Ovary (tissue), 9 donors: Measurements from ENCODE around the gene PKNOX1. TPM values are rescaled to one million over a fixed set of nuclear protein-coding genes. Genes with fewer than 3 reads are reported as not detected.
A peak's percentile ranks its signal among the peaks of the same experiment; 100 is the strongest.
"Not testable (repeated sequence)": the region's sequence is repeated elsewhere in the genome, so short reads cannot be mapped to it uniquely, and the experiment has no call there.

Experiments
- DNase-seq, 5 donors: peaks; one replicate each; pipeline ENCODE4 v3.0.0-alpha.2; 2019 to 2020
- H3K27ac ChIP-seq, 2 donors: fragments of 200-600 bp; one replicate each; pipeline versions ENCODE4 v1.5.1 to v1.8.0; 2019 to 2022
- H3K27me3 ChIP-seq: fragments of 200-600 bp; one replicate; pipeline ENCODE4 v1.8.0; 2022
- H3K36me3 ChIP-seq: fragments of 200-600 bp; sonication (generic); one replicate; pipeline ENCODE4 v1.5.1; 2019
- H3K4me1 ChIP-seq: one replicate; pipeline ENCODE4 v1.8.1; 2013; ENCODE audit warnings: mild to moderate bottlenecking, moderate library complexity; ENCODE audit not compliant: insufficient read depth
- H3K4me3 ChIP-seq: fragments of 200-600 bp; sonication (generic); one replicate; pipeline ENCODE4 v1.5.1; 2017
- H3K9me3 ChIP-seq, 2 donors: fragments of 200-600 bp in 1 of 2; sonication (generic) in 1 of 2; one replicate each; pipeline versions ENCODE4 v1.5.1 to v1.8.1; 2013 to 2019; ENCODE audit warnings: mild to moderate bottlenecking in 1 of 2, moderate library complexity in 1 of 2
- WGBS, 3 donors: extraction: QIAGEN DNeasy Blood & Tissue Kit in 1 of 3; methylation state at CpG; one replicate each; pipeline versions ENCODE4 v1.1.5 to v1.1.7; 2013 to 2017; 5-methylcytosine and 5-hydroxymethylcytosine counted together
- intact Hi-C, 4 donors: fragments of 100-400 bp; cut with DNase I; formaldehyde crosslinking; loops; one replicate each; pipeline versions ENCODE4 v1.11.0 to v1.15.1; 2022 to 2023
- microRNA-seq, 3 donors: library from miRNA; unstranded; fragments of <30 nt; microRNA quantifications; one replicate each; pipeline versions ENCODE4 to v1.2.0, GENCODE V29; 2019 to 2020
- polyA plus RNA-seq, 2 donors: library from polyadenylated mRNA; stranded (reverse); fragments of 200-250 nt in 1 of 2; fragments of 350-450 nt in 1 of 2; fragmentation: Illumina TruSeq in 1 of 2; extraction: RNeasy Lipid Tissue Mini Kit (QIAGEN cat#74804) in 1 of 2; gene quantifications; one replicate each; pipeline ENCODE4 v1.2.3, GENCODE V29; 2013 to 2014
- small RNA-seq: library from RNA; depleted of rRNA; stranded (forward); fragments of <200 nt; gene quantifications from one replicate; pipeline ENCODE3, GENCODE V24; 2016
- total RNA-seq, 7 donors: library from RNA; depleted of rRNA in 2 of 7; stranded (reverse); fragments of >200 nt in 2 of 7; fragmentation: NEBNext Ultra II Directional in 3 of 7; extraction: Animal tissue kit (Norgen Biotek cat#: 25700) in 3 of 7; gene quantifications; one replicate each; pipeline versions ENCODE4 v1.1.0 to v1.2.4, GENCODE V29; 2016 to 2023
- donor health status: DM: no; HTN: no; CAD: no; lungs with moderate emphysema.
- donor health status: DM: no; HTN: no; CAD: no.
- donor health status: Bipolar disorder and iron deficiency.
- donor health status: DM: yes; HTN: yes; CAD: no.
- donor health status: DM: no; HTN: no; CAD: no.
- donor health status: DM: yes; HTN: yes; CAD: no.

PKNOX1 gene
- total and polyA plus RNA-seq, 9 donors, result 7.0 to 50.9 (median 25.4) TPM

DNA sequence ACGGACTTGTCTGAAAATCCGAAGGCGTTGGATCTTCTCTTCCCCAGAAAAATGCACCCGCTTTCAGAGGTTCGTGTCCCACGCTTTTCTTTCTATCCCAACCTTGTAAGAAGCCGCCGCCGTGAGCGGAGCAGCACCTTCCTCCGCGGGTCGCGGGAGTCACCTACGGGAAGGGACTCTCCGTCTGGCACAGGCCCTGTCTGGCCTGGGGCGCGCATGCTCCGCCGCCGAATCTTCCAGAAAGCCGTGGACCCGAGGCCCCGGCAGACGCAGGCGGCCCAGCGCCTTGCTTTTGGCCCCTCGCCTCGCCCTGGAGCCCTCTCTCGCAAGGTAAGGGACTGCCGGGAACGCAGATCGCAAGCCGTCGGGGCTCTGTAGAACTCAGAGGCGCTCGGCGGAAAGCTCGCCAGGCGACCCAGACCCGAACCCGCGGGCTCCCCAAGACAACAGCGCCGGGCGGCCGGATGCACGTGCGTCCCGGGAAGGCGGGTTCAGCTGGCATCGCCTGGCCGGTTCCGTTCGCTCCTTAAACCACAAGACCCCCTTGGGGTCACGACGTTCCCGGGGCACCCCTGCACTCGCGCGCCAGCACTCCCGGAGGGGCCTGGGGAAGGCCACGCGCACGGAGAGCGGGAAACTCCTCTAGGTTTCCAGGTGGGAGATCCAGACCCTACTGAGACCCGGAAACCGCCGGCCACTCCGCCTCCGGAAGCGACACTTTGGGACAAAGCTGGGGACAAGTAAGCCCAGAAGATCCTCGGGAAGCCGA lies 100.2 kb downstream of the PKNOX1 start:
- H3K9me3 ChIP-seq, DNase-seq, H3K4me3 ChIP-seq, intact Hi-C loops, H3K27me3 ChIP-seq, H3K27ac ChIP-seq, H3K36me3 ChIP-seq, H3K4me1 ChIP-seq: not testable (repeated sequence)
- no CpG with 5 or more reads among the region's 74 CpGs for WGBS, 3 donors

DNA sequence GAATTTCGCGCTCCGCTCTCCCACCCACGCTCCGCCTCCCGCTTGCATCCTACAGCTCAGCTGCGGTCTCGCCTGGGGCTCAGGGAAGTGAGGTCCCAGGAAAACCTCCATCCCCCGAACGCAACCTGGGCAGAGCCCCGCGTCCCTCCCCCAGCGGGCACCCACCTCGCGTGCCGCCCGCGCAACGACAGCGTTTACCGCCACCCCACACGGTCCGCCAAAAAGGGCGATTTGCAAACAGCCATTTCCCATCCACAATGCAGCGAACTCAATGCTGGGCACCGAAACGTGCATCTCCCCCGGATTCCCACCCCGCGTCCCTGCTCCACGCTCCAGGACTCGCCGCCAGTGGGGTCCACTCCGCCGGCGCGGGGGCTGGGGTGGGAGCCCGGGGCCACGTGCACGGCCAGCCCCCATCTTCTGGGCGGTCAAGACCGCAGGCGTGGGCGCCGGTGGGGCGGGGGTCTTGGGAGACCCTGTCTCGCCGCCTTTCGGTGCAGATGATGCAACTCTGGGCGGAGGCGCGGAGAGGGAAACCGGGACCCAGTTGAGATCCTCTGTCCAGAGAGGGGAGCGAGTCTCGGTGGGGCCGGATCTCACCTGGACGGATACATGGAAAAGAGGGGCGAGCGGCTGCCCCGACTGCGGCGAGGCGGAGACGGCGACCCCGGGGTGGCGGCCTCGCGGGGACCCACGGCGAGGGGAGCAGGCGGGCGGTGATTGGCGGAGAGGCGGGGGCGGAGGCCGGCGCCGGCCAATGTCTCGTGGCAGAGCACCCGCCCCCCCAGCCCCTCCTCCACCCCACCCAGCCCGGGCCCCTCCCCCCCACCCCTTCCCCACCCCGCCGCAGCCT lies 101.0 kb downstream of the PKNOX1 start, which contains the start of gene CBS:
CBS (minus strand) TSS at position 666 of the 853 bp plus-strand sequence. CDS start 3,642 bp downstream, outside the sequence.
- intact Hi-C loops, result not testable (repeated sequence)
- no CpG with 5 or more reads among the region's 84 CpGs for WGBS, 3 donors

DNA sequence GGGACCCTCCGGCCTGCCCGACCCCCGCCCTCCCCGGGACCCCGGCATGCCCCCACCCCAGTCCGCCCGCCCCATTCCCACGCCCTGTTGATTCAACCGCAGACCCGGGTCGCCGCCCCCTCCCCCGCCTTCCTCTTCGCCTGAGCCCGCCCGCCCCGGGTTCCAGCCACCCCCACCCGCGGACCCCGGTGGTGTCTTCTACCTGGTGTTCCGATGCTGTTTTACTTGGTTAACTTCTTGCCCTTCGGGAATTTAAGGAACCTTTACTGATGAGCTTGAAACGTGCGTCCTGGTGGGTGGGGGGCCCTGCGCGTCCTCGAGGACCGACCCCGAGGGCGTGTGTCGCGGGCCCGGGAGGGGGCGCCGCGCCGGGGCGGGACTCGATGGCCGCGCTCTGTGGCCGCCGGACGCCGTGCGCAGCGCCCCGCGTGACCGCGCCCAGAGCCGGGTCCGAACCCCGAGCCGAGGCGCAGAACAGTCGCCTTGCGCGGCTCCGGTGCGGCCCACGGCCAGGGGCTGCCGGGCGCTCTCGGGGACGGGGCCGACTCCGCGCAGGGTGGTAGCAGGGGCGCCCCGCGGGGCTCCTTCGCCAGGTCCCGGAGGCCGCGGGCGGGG lies 101.8 kb downstream of the PKNOX1 start:
- no CpG with 5 or more reads among the region's 77 CpGs for WGBS, 3 donors
- H3K4me1 ChIP-seq, H3K4me3 ChIP-seq, H3K27me3 ChIP-seq, intact Hi-C loops, H3K9me3 ChIP-seq, DNase-seq, H3K36me3 ChIP-seq, H3K27ac ChIP-seq: not testable (repeated sequence)

More for the DNA sequence above, 101.0 kb downstream of the PKNOX1 start, which contains the start of gene CBS:
- not testable (repeated sequence) for H3K36me3 ChIP-seq, H3K4me1 ChIP-seq, H3K27ac ChIP-seq, H3K4me3 ChIP-seq, DNase-seq, H3K27me3 ChIP-seq, H3K9me3 ChIP-seq

DNA sequence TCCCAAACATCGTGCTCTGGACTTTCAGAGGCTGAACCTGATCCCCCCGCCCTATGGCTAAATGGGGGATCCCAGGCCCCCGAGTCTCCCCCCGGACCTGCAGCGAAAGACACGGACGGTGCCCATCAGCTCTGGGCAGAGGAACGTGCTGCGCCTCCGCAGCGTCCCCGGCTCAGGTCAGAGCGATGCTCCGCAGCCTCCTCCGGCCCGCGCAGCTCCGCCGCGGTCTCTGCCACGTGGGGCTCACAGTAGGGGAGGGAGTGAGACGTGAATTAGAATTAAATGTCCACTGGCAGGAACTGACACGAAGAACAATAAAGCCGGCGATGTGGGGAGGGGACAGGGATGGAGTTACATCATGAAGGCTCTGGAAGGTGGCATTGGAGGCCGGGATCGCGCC lies 102.3 kb downstream of the PKNOX1 start:
- H3K27ac ChIP-seq, H3K9me3 ChIP-seq, H3K4me3 ChIP-seq, H3K27me3 ChIP-seq, intact Hi-C loops, H3K36me3 ChIP-seq, H3K4me1 ChIP-seq: not testable (repeated sequence)
- WGBS, 3 donors, result 2% methylated on average over 14 of the region's 28 CpGs; no CpG with 5 or more reads in 2 of the 3 donors
- peak in 3 of 5 donors; percentile 8 to 18 (median 9) for DNase-seq

DNA sequence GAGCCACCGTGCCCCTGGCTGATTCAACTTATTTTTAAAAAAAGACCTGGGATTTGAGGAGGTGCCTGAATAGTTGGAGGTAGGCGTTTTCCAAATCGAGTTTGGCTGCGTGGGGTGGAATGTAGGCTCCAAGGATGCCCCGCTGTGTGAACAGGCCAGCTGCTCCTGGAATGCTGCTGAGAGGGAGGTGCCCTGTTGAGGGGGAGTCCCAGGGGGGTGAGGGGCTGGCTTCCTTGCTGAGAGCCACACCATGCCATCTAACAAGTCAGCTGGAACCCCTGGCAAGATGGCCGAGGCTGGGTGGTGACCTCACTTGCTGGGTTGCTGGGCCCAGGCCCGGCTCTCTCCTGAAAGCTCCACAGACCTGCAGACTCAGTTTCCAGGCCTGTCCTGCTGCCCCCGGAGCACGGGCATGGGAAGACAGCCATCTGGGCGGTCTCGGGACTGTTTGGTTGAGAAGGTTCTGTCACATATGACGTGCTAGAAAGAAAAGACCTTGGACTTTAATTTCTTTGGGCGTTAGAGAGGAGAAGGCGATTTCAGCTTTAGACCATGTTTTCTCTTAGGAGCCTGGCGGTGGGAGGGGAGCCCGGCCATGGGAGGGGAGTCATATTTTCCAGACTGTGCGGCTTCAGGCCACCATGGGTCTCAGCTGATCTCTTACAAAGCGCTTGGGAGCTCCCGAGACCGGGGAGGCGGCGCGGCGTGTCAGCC lies 108.4 kb downstream of the PKNOX1 start:
- H3K27ac ChIP-seq, intact Hi-C loops, H3K9me3 ChIP-seq, H3K36me3 ChIP-seq, DNase-seq, H3K4me3 ChIP-seq, H3K4me1 ChIP-seq, H3K27me3 ChIP-seq: not testable (repeated sequence)
- WGBS, 3 donors, result no CpG with 5 or more reads among the region's 24 CpGs

Small RNAs within 50 kb of the gene (microRNA-seq; reads per million reads assigned to microRNA genes)
- gene MIR5692B, result 0 reads per million in 3 donors

Small RNAs within 50 kb of the gene (small RNA-seq; reads per million reads assigned to genes)
- gene MIR5692B, result not detected

Other genes starting within 250 kb of the PKNOX1 start
- 10 to 100 TPM in 6 of 7 donors, 1 to 10 TPM in 1; 6.0 to 33.1 (median 16.6) TPM for gene WDR4, start 95.0 kb upstream of the PKNOX1 start, total RNA-seq
- gene WDR4, start 95.0 kb upstream of the PKNOX1 start, polyA plus RNA-seq, result 1 to 10 TPM; 3.2 to 9.3 TPM
- gene NDUFV3, start 81.3 kb upstream of the PKNOX1 start, total RNA-seq, result 10 to 100 TPM; 32.0 to 41.6 (median 37.8) TPM
- gene NDUFV3, start 81.3 kb upstream of the PKNOX1 start, polyA plus RNA-seq, result 10 to 100 TPM; 24.9 to 51.4 TPM
- gene ERVH48-1, start 48.9 kb upstream of the PKNOX1 start, total RNA-seq, result under 1 TPM in 1 of 7 donors, not detected in 6; 0.11 TPM
- gene ERVH48-1, start 48.9 kb upstream of the PKNOX1 start, polyA plus RNA-seq, result not detected
- gene CBS, start 101.3 kb downstream of the PKNOX1 start, total RNA-seq, result 100 to 1,000 TPM in 2 of 7 donors, 10 to 100 TPM in 5; 31.8 to 114 (median 50.6) TPM
- gene CBS, start 101.3 kb downstream of the PKNOX1 start, polyA plus RNA-seq, result 10 to 100 TPM in 1 of 2 donors, 1 to 10 TPM in 1; 7.1 to 77.6 TPM
- 10 to 100 TPM in 6 of 7 donors, 1 to 10 TPM in 1; 3.7 to 57.4 (median 21.0) TPM for gene U2AF1, start 133.0 kb downstream of the PKNOX1 start, total RNA-seq
- 10 to 100 TPM; 23.2 to 90.5 TPM for gene U2AF1, start 133.0 kb downstream of the PKNOX1 start, polyA plus RNA-seq
- gene CRYAA, start 194.4 kb downstream of the PKNOX1 start, total RNA-seq, result not detected
- not detected for gene CRYAA, start 194.4 kb downstream of the PKNOX1 start, polyA plus RNA-seq